CD4-positive, alpha-beta T cell treated with Interleukin-15 for 4 hours (primary cell): ENCODE measurements around the gene FADS2.

Experiments used
- DNase-seq: peaks from one replicate; pipeline ENCODE4 v3.0.0-alpha.2; 2020; ENCODE audit warnings: low spot score

The FADS2 gene

GRCh38 chr11:61905801-61906521, 77.9 kb downstream of the FADS2 start:
- no peak for DNase-seq

DNA sequence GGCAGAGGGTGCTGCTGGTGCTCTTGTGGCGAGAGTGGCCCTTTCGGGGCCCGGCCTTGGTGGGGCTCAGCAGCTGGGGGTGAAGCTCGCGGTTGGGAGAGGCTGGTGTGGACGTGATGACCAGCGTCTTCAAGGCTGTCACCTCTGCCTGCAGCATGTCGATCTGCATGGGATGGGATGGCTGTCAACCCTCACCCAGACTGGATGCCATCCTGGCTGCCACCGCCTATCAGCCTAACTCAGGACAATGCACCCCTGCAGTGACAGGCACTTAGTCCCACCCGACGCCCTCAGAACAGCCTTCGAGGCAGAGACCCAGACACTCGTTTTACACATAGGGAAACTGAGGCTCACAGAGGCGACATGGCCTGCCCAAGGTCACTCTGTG, 78.4 kb downstream of the FADS2 start:
- no peak for DNase-seq

DNA sequence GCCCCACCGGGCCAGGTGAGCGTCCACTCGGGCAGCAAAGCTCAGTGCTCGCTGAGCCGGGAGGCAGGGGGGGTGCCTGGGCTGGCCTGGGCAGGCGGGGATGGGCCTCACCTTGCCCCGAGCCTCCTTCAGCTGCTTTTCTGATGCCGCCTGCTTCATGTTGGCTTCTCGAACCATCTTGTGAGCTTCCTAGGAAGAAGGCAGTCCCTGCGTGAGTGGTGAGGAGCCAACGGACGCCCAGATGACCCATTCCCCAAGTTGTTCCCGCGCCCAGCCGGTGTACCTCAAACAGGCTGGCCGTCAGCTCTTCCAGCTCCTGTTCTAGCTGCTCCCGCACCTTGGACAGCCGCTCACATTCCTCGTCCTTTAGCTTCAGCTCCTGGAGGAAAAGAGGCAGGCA, 79.2 kb downstream of the FADS2 start:
- no peak for DNase-seq

- no peak for DNase-seq
Measured at GRCh38 chr11:61907871-61908729, 80.0 kb downstream of the FADS2 start.

DNA sequence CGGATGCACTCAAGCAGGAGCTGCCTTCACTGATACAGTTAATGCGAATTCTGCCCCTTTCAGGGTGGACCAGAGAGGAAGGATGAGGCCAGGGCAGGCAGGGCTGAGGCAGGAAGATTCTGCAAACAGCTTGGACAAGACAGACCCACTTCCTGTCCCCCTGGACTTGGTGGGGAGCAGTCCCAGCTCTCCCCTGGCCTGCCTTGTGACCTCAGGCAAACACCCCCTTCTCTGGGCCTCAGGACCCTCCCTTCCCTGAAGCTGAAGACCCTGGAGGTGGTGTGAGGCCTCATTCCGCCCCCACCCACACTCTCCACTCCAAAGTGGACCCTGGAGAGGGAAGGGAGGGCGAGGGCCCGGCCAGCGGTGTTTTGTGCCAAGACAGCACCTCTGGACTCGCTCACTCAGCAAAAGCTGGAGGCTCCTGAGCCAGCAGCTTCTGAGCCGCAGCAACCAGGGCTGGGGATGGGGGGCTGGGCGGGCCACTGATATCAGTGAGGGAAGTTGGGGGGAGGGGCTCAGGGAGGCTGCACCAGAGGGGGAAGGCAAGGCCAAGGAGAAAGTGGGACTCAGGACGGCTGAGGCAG, 80.7 kb downstream of the FADS2 start:
- no peak for DNase-seq

DNA sequence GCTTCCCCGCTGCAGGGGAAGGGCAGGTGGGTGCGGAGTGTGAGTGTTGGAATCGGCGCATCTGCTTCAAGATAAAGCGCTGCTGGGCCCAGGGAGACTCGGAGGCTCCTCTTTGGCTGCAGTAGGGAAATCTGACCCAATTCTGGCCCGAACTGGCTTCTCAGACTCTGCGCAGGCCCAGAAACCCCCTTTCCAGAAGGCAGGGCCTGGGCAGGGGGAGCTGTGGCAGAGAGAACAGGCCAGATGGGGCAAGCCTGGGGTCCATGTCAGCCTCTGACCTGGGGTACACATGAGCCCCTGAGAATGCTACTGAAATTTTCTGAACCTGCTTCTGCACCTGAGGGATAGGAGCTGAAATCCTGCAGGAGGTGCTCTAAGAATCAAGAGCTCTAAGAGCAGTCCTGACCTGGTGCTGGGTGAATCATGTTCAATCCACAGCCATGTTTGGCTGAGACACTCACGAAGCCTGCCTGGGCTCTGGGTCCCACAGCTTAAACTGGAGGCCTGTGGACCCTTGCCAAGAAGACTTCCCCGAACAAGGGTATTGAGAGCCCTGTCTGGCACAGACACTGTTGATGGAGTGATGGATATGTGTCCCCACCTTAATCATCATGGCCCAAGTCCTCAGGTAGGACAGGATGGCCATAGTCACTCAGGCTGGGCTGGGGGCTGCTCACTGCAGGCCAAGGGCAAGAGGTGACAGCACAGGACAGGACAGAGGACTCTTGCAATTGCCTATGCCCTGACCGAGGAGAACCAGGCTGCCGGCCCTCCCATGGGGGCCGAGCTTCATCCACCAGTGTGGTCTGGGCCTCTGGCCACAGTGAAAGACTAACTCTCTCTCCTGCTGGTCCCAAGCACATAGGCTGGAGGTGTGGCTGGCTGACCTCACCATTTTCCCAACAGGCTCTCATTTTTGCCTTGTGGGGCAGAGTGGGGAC, 82.4 kb downstream of the FADS2 start:
- DNase-seq = no peak

DNA sequence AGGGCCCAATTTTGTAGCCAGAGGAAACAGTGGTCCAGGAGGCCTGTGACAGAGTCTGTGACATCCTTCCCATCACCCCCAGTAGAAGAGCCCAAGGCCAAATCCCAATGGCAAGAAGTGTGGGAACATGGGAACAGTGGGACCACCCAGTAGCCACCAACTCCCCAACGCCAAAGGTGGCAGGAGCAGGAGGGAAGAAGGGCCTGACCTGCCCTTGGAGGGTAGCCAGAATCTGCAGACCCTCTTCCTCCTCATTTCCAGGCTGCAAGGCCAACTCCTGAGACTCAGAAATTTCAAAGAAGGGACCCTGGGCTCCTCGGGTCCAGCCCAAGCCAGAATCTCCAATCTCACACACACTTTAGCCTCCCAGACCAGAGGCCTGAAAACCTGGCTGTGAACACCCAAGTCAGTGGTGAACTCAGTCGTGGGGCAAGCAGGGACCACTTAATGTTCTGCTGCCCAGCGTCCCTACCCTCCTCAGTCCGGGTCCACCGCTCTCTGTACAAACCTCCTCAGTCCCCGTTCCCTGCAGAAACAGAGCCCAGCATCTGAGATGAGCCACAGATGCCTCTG, 83.1 kb downstream of the FADS2 start:
- DNase-seq = no peak

- DNase-seq = no peak
Measured at GRCh38 chr11:61911701-61912529, 83.8 kb downstream of the FADS2 start.

- no peak for DNase-seq
Measured at GRCh38 chr11:61912530-61912898, 84.4 kb downstream of the FADS2 start.

- no peak for DNase-seq
Measured at GRCh38 chr11:61912991-61913698, 85.0 kb downstream of the FADS2 start.

DNA sequence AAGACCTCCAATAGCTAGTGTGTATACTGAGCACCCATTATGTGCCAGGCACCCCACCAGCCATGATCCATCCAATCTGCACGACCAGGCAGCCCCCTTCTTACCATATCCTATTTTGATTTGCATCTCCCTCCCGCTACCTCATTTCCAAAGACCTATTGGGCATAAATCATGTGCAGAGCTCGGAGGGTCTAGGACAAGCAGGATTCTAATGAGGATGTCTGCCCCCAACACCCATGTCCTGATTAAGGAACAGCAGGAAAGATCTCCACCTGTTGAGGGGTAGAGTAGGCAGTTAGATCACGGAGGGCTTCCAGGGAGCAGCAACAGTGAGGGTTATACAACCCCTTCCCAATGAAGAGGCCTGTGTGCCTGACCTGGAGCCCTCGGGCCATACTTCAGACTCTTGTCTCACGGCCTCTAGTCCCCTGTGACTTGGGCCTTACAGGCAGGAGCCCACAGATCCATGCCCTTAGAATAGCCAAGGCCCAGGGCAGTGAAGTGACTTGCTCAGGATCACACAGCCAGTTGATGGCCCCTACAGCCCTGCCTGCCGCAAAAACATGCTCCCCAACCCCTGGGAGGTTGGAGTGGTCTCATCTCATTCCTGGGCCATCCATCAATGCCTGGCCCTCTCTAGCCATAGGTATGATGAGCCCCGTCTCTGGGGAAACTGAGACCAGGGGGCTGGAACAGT, 85.7 kb downstream of the FADS2 start:
- DNase-seq = no peak

DNA sequence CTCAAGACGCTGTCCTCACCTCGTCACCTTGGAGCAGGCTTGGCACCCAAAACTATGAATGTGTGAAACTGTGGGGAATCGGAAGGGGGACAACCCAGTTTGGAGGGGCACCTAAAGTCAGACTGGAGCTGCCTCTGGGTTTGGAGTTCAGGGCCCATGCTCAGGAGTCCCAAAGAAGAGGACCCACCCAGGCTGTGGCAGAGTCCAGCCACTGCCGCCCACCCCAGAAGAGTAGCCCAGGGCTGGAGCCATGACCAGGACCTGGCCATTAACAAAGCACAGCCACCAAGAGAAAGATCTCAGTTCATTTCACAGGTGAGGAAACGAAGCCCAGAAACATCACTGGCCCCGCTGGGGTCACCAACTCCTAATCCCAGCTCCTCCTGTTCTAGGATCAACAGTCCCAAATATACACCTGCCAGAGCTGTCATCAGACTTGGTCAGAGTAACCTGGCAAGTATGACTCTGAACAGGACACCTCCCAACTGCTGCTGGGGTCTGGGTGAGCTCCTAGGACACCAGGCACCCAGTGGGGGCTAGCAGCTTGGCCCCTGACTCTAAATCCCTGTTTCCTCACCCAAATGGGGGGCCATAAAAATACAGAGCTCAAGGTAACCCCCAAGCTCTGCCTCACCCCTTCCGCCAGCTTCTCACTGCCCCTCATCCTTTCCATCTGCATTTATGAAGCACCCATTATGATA, 86.5 kb downstream of the FADS2 start:
- DNase-seq = no peak

DNA sequence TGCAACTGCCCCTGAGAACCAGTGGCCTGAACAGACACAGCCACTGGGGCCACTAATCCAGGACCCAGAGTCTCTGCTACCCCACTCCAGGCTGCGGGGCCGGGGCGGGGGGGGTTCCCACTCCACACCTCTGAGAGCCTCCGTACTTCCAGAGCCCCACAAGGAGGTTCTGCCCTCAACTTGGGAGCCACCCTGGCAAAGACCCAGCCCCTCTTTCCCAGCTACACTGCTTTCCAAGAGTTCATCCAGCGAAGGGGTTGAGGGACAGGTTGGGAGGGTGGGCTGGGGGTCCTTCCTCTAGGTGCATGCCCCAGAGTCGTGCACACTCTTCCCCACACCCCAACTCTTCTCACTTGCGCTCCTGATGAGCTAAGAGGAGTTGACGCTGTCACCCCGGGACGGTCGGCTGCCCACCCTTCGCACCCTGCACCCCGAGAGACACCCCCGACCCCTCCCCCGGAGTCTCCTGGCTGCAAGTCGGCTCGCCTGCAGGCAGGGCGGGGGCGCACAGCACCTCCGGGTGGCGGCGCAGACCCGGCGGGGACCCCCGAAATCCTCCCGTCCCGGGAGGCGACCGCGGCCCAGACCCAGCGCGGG, 88.7 kb downstream of the FADS2 start:
- DNase-seq = no peak
